ENCODE results near the gene CLDN14. TPM values are rescaled to one million over a fixed set of nuclear protein-coding genes. Genes with fewer than 3 reads are reported as not detected.

The CLDN14 gene
- total RNA-seq, 1 experiment from 2014 or later: not detected

GRCh38 chr21:36511484-36512220 is 31.7 kb upstream of the CLDN14 start:
- Mint-ChIP-seq H3K27me3 (ENCODE audit: low read depth) (peaks cover 7% of the 10 kb centered on the region), H3K4me1 (peaks cover 0 to 12% of the 10 kb centered on the region in 2 experiments; a peak in 2 of 4 replicates), H3K4me3 (no peak overlapping the region), H3K9me3 (no peaks in the 10 kb centered on the region; a peak in 2 of 5 replicates), H3K27ac (no peak overlapping the region), H3K36me3 (ENCODE audit: insufficient read depth in 1 of 3, low read depth in 3 of 3) (no peaks in the 10 kb centered on the region; a peak in 1 of 7 replicates)
- Histone ChIP-seq H3K9ac (ENCODE audit: extremely low read depth, insufficient read length, low read length) (no peak overlapping the region), H2AFZ (ENCODE audit: low read length) (no peak overlapping the region), H3K9me3 (ENCODE audit: control insufficient read depth, low read depth, low read length) (no peaks in the 10 kb centered on the region), H3K27ac (ENCODE audit: insufficient read length, low read depth, low read length) (no peak overlapping the region), H4K20me1 (ENCODE audit: control insufficient read depth, insufficient read depth, insufficient read length) (no peaks in the 10 kb centered on the region), H3T11ph (ENCODE audit: low read length) (no peak overlapping the region), H3K4me1 (ENCODE audit: insufficient read depth, low read length) (no peaks in the 10 kb centered on the region), H3K14ac (ENCODE audit: insufficient read depth, low read length) (no peak overlapping the region), H3K23me2 (ENCODE audit: insufficient read length, low read depth, low read length, poor library complexity, severe bottlenecking) (no peaks in the 10 kb centered on the region), H4K8ac (replicated peaks; ENCODE audit: insufficient read length, low read depth, low read length) (no peak overlapping the region), H2BK120ac (ENCODE audit: low read depth, low read length, poor library complexity, severe bottlenecking) (no peak overlapping the region), H3K79me2 (ENCODE audit: insufficient read depth, low read length) (no peaks in the 10 kb centered on the region), H3K79me1 (ENCODE audit: insufficient read depth, low read depth, low read length, poor library complexity, severe bottlenecking) (no peaks in the 10 kb centered on the region), H2BK12ac (ENCODE audit: insufficient read length, low read depth, low read length) (no peak overlapping the region), H3K4ac (ENCODE audit: low read depth, low read length) (no peak overlapping the region), H3K4me2 (ENCODE audit: insufficient read depth, insufficient read length, low read length) (no peak overlapping the region), H4K91ac (ENCODE audit: insufficient read length, low read depth, low read length) (no peak overlapping the region), H2BK15ac (ENCODE audit: low read depth, low read length) (no peak overlapping the region), H4K5ac (ENCODE audit: insufficient read length, low read depth, low read length) (no peak overlapping the region), H2AK5ac (ENCODE audit: insufficient read length, low read length) (no peak overlapping the region), H3K56ac (ENCODE audit: insufficient read length, low read depth, low read length) (no peak overlapping the region), H2BK5ac (ENCODE audit: insufficient read length, low read length) (no peak overlapping the region), H3K23ac (ENCODE audit: insufficient read length, low read depth, low read length) (no peak overlapping the region), H2BK20ac (ENCODE audit: low read depth, low read length, poor library complexity, severe bottlenecking) (no peak overlapping the region), H3K18ac (ENCODE audit: insufficient read length, low read depth, low read length) (no peak overlapping the region), H3K27me3 (ENCODE audit: insufficient read depth, low read length) (no peaks in the 10 kb centered on the region)
- no CpG with 5 or more reads among the region's 5 CpGs for WGBS (ENCODE audit: extremely low coverage, insufficient read length, low lambda C conversion rate)
- TF ChIP-seq CTCF (conservative IDR thresholded peaks at IDR 0.05): no peak
- no peak for DNase-seq

Data from H9 (cell line).